GM06990 (cell line): Measurements from ENCODE around the gene CAMKMT.

Experiments used
- DNase-seq: peaks from one replicate; pipeline ENCODE4 v3.0.0-alpha.2; 2011; ENCODE audit not compliant: insufficient read length; ENCODE audit errors: extremely low read depth
- H3K27me3 ChIP-seq: replicated peaks from 2 replicates; pipeline ENCODE4 v1.6.0; 2011; ENCODE audit warnings: low read length; ENCODE audit not compliant: control insufficient read depth, insufficient read depth
- H3K36me3 ChIP-seq: 2 replicates; pipeline ENCODE4 v1.5.1; 2011; ENCODE audit warnings: low read length; ENCODE audit not compliant: control insufficient read depth, insufficient read depth
- H3K4me3 ChIP-seq: replicated peaks from 2 replicates; pipeline ENCODE4 v1.5.1; 2011; ENCODE audit warnings: low read depth, mild to moderate bottlenecking, control low read depth, low read length
- TF ChIP-seq, protein P1 (sequence below): IDR thresholded peaks from 2 replicates; pipeline ENCODE4 v1.5.1; 2011; ENCODE audit warnings: low read length, control low read depth, mild to moderate bottlenecking, inconsistent platforms; ENCODE audit not compliant: insufficient read depth, poor library complexity, severe bottlenecking

The CAMKMT gene

GRCh38 chr2:44529448-44529847, 167.7 kb downstream of the CAMKMT start:
- no peak for DNase-seq
- Histone ChIP-seq H3K27me3 (no peaks in the 10 kb centered on the region), H3K4me3 (no peak overlapping the region), H3K36me3 (no peaks in the 10 kb centered on the region)
- TF ChIP-seq, protein P1, sequence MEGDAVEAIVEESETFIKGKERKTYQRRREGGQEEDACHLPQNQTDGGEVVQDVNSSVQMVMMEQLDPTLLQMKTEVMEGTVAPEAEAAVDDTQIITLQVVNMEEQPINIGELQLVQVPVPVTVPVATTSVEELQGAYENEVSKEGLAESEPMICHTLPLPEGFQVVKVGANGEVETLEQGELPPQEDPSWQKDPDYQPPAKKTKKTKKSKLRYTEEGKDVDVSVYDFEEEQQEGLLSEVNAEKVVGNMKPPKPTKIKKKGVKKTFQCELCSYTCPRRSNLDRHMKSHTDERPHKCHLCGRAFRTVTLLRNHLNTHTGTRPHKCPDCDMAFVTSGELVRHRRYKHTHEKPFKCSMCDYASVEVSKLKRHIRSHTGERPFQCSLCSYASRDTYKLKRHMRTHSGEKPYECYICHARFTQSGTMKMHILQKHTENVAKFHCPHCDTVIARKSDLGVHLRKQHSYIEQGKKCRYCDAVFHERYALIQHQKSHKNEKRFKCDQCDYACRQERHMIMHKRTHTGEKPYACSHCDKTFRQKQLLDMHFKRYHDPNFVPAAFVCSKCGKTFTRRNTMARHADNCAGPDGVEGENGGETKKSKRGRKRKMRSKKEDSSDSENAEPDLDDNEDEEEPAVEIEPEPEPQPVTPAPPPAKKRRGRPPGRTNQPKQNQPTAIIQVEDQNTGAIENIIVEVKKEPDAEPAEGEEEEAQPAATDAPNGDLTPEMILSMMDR: no peak

DNA sequence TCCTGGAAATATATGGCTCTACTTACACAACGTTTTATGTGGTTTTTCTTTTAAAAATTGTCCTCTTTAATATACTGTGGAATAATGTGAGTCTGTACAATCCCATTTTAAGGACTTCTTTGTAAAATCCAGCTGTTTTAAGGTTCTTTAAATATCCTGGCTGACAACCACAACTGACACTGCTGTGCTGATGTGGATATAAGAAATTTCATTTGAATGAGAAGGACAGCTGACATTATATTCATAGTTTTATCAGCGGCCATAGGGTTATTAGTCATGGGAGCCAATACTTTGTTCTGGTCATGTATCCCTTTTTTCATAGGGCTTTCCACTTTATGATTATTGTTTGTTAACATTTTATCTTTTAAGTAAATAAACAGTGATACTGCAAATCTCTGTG, 169.5 kb downstream of the CAMKMT start:
- TF ChIP-seq, protein P1: no peak
- H3K27me3 ChIP-seq: no peaks in the 10 kb centered on the region
- no peaks in the 10 kb centered on the region for H3K36me3 ChIP-seq
- no peak overlapping the region for H3K4me3 ChIP-seq
- DNase-seq: no peak

GRCh38 chr2:44532031-44532430, 170.3 kb downstream of the CAMKMT start:
- no peak for DNase-seq
- H3K4me3 ChIP-seq: no peak overlapping the region
- TF ChIP-seq, protein P1: no peak
- H3K36me3 ChIP-seq: no peaks in the 10 kb centered on the region
- H3K27me3 ChIP-seq: no peaks in the 10 kb centered on the region

GRCh38 chr2:44533508-44533907, 171.8 kb downstream of the CAMKMT start:
- TF ChIP-seq, protein P1: no peak
- H3K27me3 ChIP-seq: no peaks in the 10 kb centered on the region
- DNase-seq: no peak
- H3K36me3 ChIP-seq: no peaks in the 10 kb centered on the region
- H3K4me3 ChIP-seq: no peak overlapping the region

DNA sequence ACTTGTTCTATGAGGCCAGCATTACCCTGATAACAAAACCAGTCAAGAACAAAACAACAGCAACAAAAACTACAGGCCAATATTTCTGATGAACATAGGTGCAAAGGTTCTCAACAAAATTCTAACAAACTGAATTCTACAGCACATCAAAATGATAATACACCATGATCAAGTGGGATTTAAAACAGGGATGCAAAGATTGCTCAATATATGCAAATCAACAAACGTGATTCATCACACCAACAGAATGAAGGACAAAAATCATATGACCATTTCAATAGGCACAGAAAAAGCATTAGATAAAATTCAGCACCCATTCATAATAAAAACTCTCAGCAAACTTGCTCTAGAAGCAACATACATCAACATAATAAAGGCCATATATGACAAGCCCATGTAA, 173.6 kb downstream of the CAMKMT start:
- no peak for DNase-seq
- no peak overlapping the region for H3K4me3 ChIP-seq
- TF ChIP-seq, protein P1: no peak

DNA sequence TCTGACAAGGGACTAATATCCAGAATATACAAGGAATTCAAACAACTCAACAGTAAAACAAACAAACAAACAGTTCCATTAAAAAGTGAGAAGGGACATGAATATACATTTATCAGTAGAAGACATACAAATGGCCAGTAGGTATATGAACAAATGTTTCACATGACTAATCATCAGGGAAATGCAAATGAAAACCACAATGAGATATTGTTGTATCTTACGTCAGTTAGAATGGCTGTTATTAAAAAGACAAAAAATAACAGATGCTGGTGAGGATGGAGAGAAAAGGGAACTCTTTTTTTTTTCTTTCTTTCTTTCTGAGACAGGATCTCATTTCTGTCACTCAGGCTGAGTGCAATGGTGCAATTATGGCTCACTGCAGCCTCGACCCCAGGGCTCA, 175.5 kb downstream of the CAMKMT start:
- Histone ChIP-seq H3K36me3 (no peaks in the 10 kb centered on the region), H3K27me3 (no peaks in the 10 kb centered on the region), H3K4me3 (no peak overlapping the region)
- TF ChIP-seq, protein P1: no peak
- DNase-seq: no peak

More for the DNA sequence above, 173.6 kb downstream of the CAMKMT start:
- Histone ChIP-seq H3K27me3 (no peaks in the 10 kb centered on the region), H3K36me3 (no peaks in the 10 kb centered on the region)
